Kidney (tissue), 14 donors: ENCODE measurements around the gene VCPKMT. TPM values are rescaled to one million over a fixed set of nuclear protein-coding genes. Genes with fewer than 3 reads are reported as not detected.

Experiments used
- DNase-seq, 5 donors: peaks; one replicate each; pipeline ENCODE4 v3.0.0-alpha.2; 2013 to 2020
- FAIRE-seq: peaks from 2 replicates; lab custom pipeline; 2012; peaks lifted over from hg19 to GRCh38; lab: Jason Lieb, UNC
- H3K27ac ChIP-seq, 2 donors: one replicate each; pipeline ENCODE4 v1.7.0; 2013; ENCODE audit warnings: low read depth in 2 of 2, low read length in 2 of 2, inconsistent platforms in 1 of 2
- H3K27me3 ChIP-seq: one replicate; pipeline ENCODE4 v1.7.1; 2013; ENCODE audit warnings: low read length, inconsistent platforms; ENCODE audit not compliant: control insufficient read depth, insufficient read depth
- H3K36me3 ChIP-seq, 3 donors: one replicate each; pipeline versions ENCODE4 v1.7.0 to v1.7.1; 2013; ENCODE audit warnings: low read length in 3 of 3, control low read depth in 1 of 3, inconsistent platforms in 1 of 3; ENCODE audit not compliant: insufficient read depth in 3 of 3, control insufficient read depth in 2 of 3
- H3K4me1 ChIP-seq, 3 donors: one replicate each; pipeline versions ENCODE4 v1.7.0 to v1.7.1; 2013; ENCODE audit warnings: low read length in 3 of 3, inconsistent platforms in 1 of 3, low read depth in 1 of 3; ENCODE audit not compliant: control insufficient read depth in 2 of 3, insufficient read depth in 2 of 3
- H3K4me3 ChIP-seq, 3 donors: one replicate each; pipeline versions ENCODE4 v1.7.0 to v1.8.1; 2013; ENCODE audit warnings: low read length in 3 of 3, control low read depth in 1 of 3, inconsistent platforms in 1 of 3
- H3K9ac ChIP-seq, 3 donors: one replicate each; pipeline versions ENCODE4 v1.7.0 to v1.7.1; 2013; ENCODE audit warnings: low read length in 3 of 3, control low read depth in 1 of 3, inconsistent platforms in 1 of 3
- H3K9me3 ChIP-seq, 3 donors: one replicate each; pipeline versions ENCODE4 v1.7.0 to v1.7.1; 2013; ENCODE audit warnings: low read length in 3 of 3, control low read depth in 1 of 3, inconsistent platforms in 1 of 3; ENCODE audit not compliant: control insufficient read depth in 2 of 3, insufficient read depth in 1 of 3
- CTCF ChIP-seq: IDR thresholded peaks from 3 replicates; pipeline ENCODE4 v1.5.1; 2012; ENCODE audit warnings: mild to moderate bottlenecking, moderate library complexity, borderline replicate concordance; ENCODE audit not compliant: insufficient read depth; ENCODE audit errors: extremely low read depth
- intact Hi-C: fragments of 100-400 bp; cut with DNase I; formaldehyde crosslinking; loops from one replicate; pipeline ENCODE4 v1.11.1; 2022
- polyA plus RNA-seq: library from polyadenylated mRNA; stranded (reverse); fragments of 350-450 nt; fragmentation: Illumina TruSeq; extraction: RNeasy Lipid Tissue Mini Kit (QIAGEN cat#74804); gene quantifications from one replicate; pipeline ENCODE4 v1.2.3, GENCODE V29; 2014; ENCODE audit warnings: low read depth, low replicate concordance; ENCODE audit not compliant: insufficient read depth
- total RNA-seq: library from RNA; stranded (reverse); fragmentation: NEBNext Ultra II Directional; extraction: Animal tissue kit (Norgen Biotek cat#: 25700); gene quantifications from one replicate; pipeline ENCODE4 v1.2.1, GENCODE V29; 2021
- donor health status: control.
- donor health status: control.
- donor health status: control.
- donor health status: control.
- donor health status: control.
- donor health status: DM: yes; HTN: yes; CAD: no.
- donor health status: Normal renal cell carcinoma (clear cell type).

The VCPKMT gene
- total and polyA plus RNA-seq, 2 donors from 2014 or later = 8.0 to 8.3 TPM

- Histone ChIP-seq H3K27ac (no peak overlapping the region), H3K9me3 (no peaks in the 10 kb centered on the region), H3K36me3 (peaks cover 0 to 11% (median 2%) of the 10 kb centered on the region in 3 donors), H3K4me3 (no peak overlapping the region), H3K4me1 (no peaks in the 10 kb centered on the region), H3K9ac (no peak overlapping the region), H3K27me3 (no peaks in the 10 kb centered on the region)
- no peak for FAIRE-seq
- no peak for TF ChIP-seq CTCF
- intact Hi-C loops = no loop called here
- no peak for DNase-seq
These were observed 22.8 kb upstream of the VCPKMT start for GRCh38 chr14:50139192-50139591.

GRCh38 chr14:50127802-50128201 lies 11.4 kb upstream of the VCPKMT start:
- Histone ChIP-seq H3K4me3 (no peak overlapping the region), H3K27me3 (no peaks in the 10 kb centered on the region), H3K9ac (no peak overlapping the region), H3K36me3 (peaks cover 3 to 19% (median 11%) of the 10 kb centered on the region in 3 donors), H3K27ac (no peak overlapping the region), H3K9me3 (no peaks in the 10 kb centered on the region), H3K4me1 (peaks cover 0 to 2% (median under 1%) of the 10 kb centered on the region in 3 donors)
- FAIRE-seq (no peak), DNase-seq (no peak)
- no peak for TF ChIP-seq CTCF
- intact Hi-C loops = no loop called here

GRCh38 chr14:50123062-50123461 lies 6.7 kb upstream of the VCPKMT start:
- DNase-seq (no peak), FAIRE-seq (no peak)
- Histone ChIP-seq H3K36me3 (peaks cover 2 to 12% (median 7%) of the 10 kb centered on the region in 3 donors), H3K9me3 (no peaks in the 10 kb centered on the region), H3K27me3 (no peaks in the 10 kb centered on the region), H3K4me3 (no peak overlapping the region), H3K4me1 (peaks cover 0 to 14% (median 2%) of the 10 kb centered on the region in 3 donors), H3K27ac (no peak overlapping the region), H3K9ac (no peak overlapping the region)
- no peak for TF ChIP-seq CTCF
- intact Hi-C loops = no loop called here

- DNase-seq (peak in 1 of 5 donors; percentile 38), FAIRE-seq (no peak)
- Histone ChIP-seq H3K27ac (peak overlapping the region in 1 of 2 donors; percentile 19), H3K4me1 (peaks cover 0 to 14% (median 2%) of the 10 kb centered on the region in 3 donors), H3K36me3 (peaks cover 2 to 12% (median 7%) of the 10 kb centered on the region in 3 donors), H3K27me3 (no peaks in the 10 kb centered on the region), H3K9me3 (no peaks in the 10 kb centered on the region), H3K4me3 (no peak overlapping the region), H3K9ac (peak overlapping the region in 1 of 3 donors; percentile 38)
- TF ChIP-seq CTCF = no peak
- intact Hi-C loops = no loop called here
These were observed 5.9 kb upstream of the VCPKMT start for GRCh38 chr14:50122291-50122690.
